ENCODE results near the gene CHMP6.

CHMP6 gene

GRCh38 chr17:80978499-80979497, 12.8 kb upstream of the CHMP6 start:
- Histone ChIP-seq H3K9ac (ENCODE audit: low read length) (no peak overlapping the region), H3K27me3 (ENCODE audit: control insufficient read depth, insufficient read depth, low read length) (peaks cover 17% of the 10 kb centered on the region; the same call in 1 of the 2 replicates), H3K4me1 (ENCODE audit: control insufficient read depth, insufficient read depth, low read length) (no peaks in the 10 kb centered on the region; the same call in 1 of the 2 replicates), H3K9me3 (ENCODE audit: control insufficient read depth, insufficient read depth, low read depth, low read length) (no peaks in the 10 kb centered on the region), H3K27ac (ENCODE audit: low read depth, low read length) (no peak overlapping the region), H3K4me3 (ENCODE audit: low read depth, low read length) (no peak overlapping the region), H3K36me3 (ENCODE audit: control insufficient read depth, insufficient read depth, low read length) (no peaks in the 10 kb centered on the region)

GRCh38 chr17:80979547-80980378, 11.9 kb upstream of the CHMP6 start:
- no peak overlapping the region for H3K27ac ChIP-seq (ENCODE audit: low read depth, low read length)
- no peak overlapping the region for H3K9ac ChIP-seq (ENCODE audit: low read length)

DNA sequence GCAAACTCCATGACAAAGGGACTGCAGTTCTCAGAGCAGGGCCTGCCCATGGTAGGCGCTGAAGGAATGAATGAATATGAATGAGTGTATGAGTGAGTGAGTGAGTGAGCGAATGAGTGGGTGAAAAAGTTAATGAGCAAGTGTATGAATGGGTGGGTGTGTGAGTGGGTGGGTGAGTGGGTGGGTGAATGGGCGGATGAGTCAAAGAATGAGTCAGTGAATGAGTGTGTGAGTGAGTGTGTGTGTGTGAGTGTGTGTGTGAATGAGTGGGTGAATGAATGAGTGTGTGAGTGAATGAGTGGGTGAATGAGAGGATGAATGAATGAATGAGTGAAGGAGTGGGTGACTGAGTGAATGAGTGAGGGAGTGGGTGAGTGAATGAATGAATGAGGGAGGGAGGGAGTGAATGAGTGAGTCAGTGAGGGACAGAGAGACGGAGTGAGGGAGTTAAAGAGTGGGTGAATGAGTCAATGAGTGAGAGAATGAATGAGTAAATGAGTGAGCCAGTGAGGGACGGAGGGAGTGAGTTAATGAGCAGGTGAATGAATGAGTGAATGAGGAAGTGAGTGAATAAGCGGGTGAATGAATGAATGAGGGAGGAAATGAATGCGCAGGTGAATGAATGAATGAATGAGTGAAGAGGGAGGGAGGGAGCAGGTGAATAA, 11.1 kb upstream of the CHMP6 start:
- H3K4me1 ChIP-seq (ENCODE audit: control insufficient read depth, insufficient read depth, low read length) = peaks cover 5% of the 10 kb centered on the region; the same call in 1 of the 2 replicates
- H3K36me3 ChIP-seq (ENCODE audit: control insufficient read depth, insufficient read depth, low read length) = no peaks in the 10 kb centered on the region
- H3K4me3 ChIP-seq (ENCODE audit: low read depth, low read length) = peak overlapping the region; percentile 51

More at GRCh38 chr17:80979547-80980378, 11.9 kb upstream of the CHMP6 start:
- Histone ChIP-seq H3K27me3 (ENCODE audit: control insufficient read depth, insufficient read depth, low read length) (peaks cover 17% of the 10 kb centered on the region; the same call in 1 of the 2 replicates), H3K36me3 (ENCODE audit: control insufficient read depth, insufficient read depth, low read length) (no peaks in the 10 kb centered on the region), H3K4me3 (ENCODE audit: low read depth, low read length) (no peak overlapping the region), H3K4me1 (ENCODE audit: control insufficient read depth, insufficient read depth, low read length) (no peaks in the 10 kb centered on the region; the same call in 1 of the 2 replicates), H3K9me3 (ENCODE audit: control insufficient read depth, insufficient read depth, low read depth, low read length) (no peaks in the 10 kb centered on the region)

GRCh38 chr17:80981062-80981902, 10.4 kb upstream of the CHMP6 start:
- Histone ChIP-seq H3K27ac (ENCODE audit: low read depth, low read length) (no peak overlapping the region), H3K9ac (ENCODE audit: low read length) (peak overlapping the region; percentile 43)

More for the DNA sequence above, 11.1 kb upstream of the CHMP6 start:
- H3K27me3 ChIP-seq (ENCODE audit: control insufficient read depth, insufficient read depth, low read length) = peaks cover 17% of the 10 kb centered on the region; the same call in 1 of the 2 replicates
- H3K27ac ChIP-seq (ENCODE audit: low read depth, low read length) = no peak overlapping the region
- H3K9me3 ChIP-seq (ENCODE audit: control insufficient read depth, insufficient read depth, low read depth, low read length) = no peaks in the 10 kb centered on the region
- no peak overlapping the region for H3K9ac ChIP-seq (ENCODE audit: low read length)

DNA sequence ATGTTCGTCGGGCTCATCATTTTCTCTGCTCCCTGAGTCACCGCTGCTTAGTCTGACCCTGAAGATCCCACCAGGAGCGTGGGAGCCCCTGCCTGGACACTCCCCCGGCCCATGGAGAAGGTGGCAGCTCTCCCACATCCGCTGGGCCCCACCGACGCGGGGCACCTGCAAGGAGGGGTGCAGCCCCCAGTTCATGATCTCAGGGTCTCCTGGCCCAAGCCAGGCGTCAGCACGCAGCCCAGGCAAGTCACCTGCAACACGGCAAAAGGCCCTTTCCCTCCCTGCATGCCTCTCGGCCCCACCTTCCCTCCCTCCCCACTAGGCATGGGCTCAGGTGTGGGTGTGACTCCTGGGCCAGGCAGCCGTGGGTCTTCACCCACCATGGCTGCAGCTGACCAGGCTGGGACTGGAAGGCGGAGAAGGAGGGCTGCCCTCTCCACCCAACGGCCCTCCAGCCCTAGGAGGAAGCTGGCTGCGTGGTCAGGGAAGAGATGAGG, 9.7 kb upstream of the CHMP6 start:
- Histone ChIP-seq H3K9ac (ENCODE audit: low read length) (no peak overlapping the region), H3K9me3 (ENCODE audit: control insufficient read depth, insufficient read depth, low read depth, low read length) (no peaks in the 10 kb centered on the region), H3K36me3 (ENCODE audit: control insufficient read depth, insufficient read depth, low read length) (no peaks in the 10 kb centered on the region), H3K27me3 (ENCODE audit: control insufficient read depth, insufficient read depth, low read length) (peaks cover 17% of the 10 kb centered on the region; the same call in 1 of the 2 replicates), H3K4me1 (ENCODE audit: control insufficient read depth, insufficient read depth, low read length) (peaks cover 5% of the 10 kb centered on the region; the same call in 1 of the 2 replicates), H3K27ac (ENCODE audit: low read depth, low read length) (no peak overlapping the region), H3K4me3 (ENCODE audit: low read depth, low read length) (peak overlapping the region; percentile 51)

More at GRCh38 chr17:80981062-80981902, 10.4 kb upstream of the CHMP6 start:
- Histone ChIP-seq H3K4me3 (ENCODE audit: low read depth, low read length) (peak overlapping the region; percentile 51), H3K36me3 (ENCODE audit: control insufficient read depth, insufficient read depth, low read length) (no peaks in the 10 kb centered on the region), H3K4me1 (ENCODE audit: control insufficient read depth, insufficient read depth, low read length) (peaks cover 5% of the 10 kb centered on the region; the same call in 1 of the 2 replicates), H3K27me3 (ENCODE audit: control insufficient read depth, insufficient read depth, low read length) (peaks cover 17% of the 10 kb centered on the region; the same call in 1 of the 2 replicates), H3K9me3 (ENCODE audit: control insufficient read depth, insufficient read depth, low read depth, low read length) (no peaks in the 10 kb centered on the region)

- Histone ChIP-seq H3K4me3 (ENCODE audit: low read depth, low read length) (no peak overlapping the region), H3K9ac (ENCODE audit: low read length) (no peak overlapping the region), H3K27me3 (ENCODE audit: control insufficient read depth, insufficient read depth, low read length) (peaks cover 17% of the 10 kb centered on the region; the same call in 1 of the 2 replicates), H3K27ac (ENCODE audit: low read depth, low read length) (no peak overlapping the region), H3K9me3 (ENCODE audit: control insufficient read depth, insufficient read depth, low read depth, low read length) (no peaks in the 10 kb centered on the region), H3K4me1 (ENCODE audit: control insufficient read depth, insufficient read depth, low read length) (peaks cover 5% of the 10 kb centered on the region; the same call in 1 of the 2 replicates), H3K36me3 (ENCODE audit: control insufficient read depth, insufficient read depth, low read length) (no peaks in the 10 kb centered on the region)
Measured at GRCh38 chr17:80982426-80982974, 9.1 kb upstream of the CHMP6 start.

DNA sequence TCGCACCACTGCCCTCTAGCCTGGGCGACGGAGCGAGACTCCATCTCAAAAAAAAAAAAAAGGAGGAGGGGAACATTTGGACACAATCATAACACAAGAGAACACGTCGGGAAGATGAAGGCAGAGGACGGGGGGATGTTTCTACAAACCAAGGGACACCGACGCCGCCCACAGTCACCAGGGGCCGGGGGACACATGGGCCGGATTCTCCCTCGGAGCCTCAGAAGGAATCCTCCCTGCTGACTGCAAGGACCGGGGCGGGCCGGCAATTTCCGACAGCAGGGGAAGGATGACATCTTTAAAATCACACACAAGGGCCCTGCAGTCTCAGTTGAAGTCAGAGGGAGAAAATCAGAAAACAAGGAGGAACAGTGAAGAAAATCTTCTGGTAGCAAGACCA, 8.1 kb upstream of the CHMP6 start:
- Histone ChIP-seq H3K27ac (ENCODE audit: low read depth, low read length) (no peak overlapping the region), H3K9me3 (ENCODE audit: control insufficient read depth, insufficient read depth, low read depth, low read length) (no peaks in the 10 kb centered on the region), H3K9ac (ENCODE audit: low read length) (no peak overlapping the region), H3K36me3 (ENCODE audit: control insufficient read depth, insufficient read depth, low read length) (no peaks in the 10 kb centered on the region), H3K27me3 (ENCODE audit: control insufficient read depth, insufficient read depth, low read length) (peaks cover 17% of the 10 kb centered on the region; the same call in 1 of the 2 replicates), H3K4me1 (ENCODE audit: control insufficient read depth, insufficient read depth, low read length) (peaks cover 10% of the 10 kb centered on the region; the same call in 1 of the 2 replicates), H3K4me3 (ENCODE audit: low read depth, low read length) (no peak overlapping the region)

DNA sequence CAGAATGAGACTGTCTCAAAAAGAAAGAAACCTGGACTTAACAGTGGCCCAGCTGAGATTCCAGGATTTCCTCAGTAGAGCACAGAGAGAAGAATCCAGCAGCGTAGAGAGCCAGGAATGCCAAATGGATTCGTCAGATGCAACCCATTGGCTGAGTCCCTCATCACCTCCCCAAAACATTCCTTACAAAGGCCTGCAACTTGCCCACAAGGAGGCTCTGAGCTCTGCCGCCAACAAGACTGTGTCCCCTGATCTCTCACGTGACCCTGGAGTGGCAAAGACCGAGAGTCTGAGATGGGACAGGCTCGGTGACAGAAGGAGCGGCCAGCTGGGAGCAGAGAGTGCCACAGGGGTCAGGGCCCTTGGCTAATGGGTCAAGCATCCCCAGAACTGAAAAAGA, 6.9 kb upstream of the CHMP6 start:
- Histone ChIP-seq H3K27ac (ENCODE audit: low read depth, low read length) (no peak overlapping the region), H3K9ac (ENCODE audit: low read length) (no peak overlapping the region), H3K9me3 (ENCODE audit: control insufficient read depth, insufficient read depth, low read depth, low read length) (no peaks in the 10 kb centered on the region), H3K36me3 (ENCODE audit: control insufficient read depth, insufficient read depth, low read length) (no peaks in the 10 kb centered on the region), H3K27me3 (ENCODE audit: control insufficient read depth, insufficient read depth, low read length) (peaks cover 24% of the 10 kb centered on the region), H3K4me1 (ENCODE audit: control insufficient read depth, insufficient read depth, low read length) (peaks cover 17% of the 10 kb centered on the region), H3K4me3 (ENCODE audit: low read depth, low read length) (no peak overlapping the region)

GRCh38 chr17:80986046-80986445, 5.6 kb upstream of the CHMP6 start:
- Histone ChIP-seq H3K4me3 (ENCODE audit: low read depth, low read length) (no peak overlapping the region), H3K27ac (ENCODE audit: low read depth, low read length) (no peak overlapping the region), H3K4me1 (ENCODE audit: control insufficient read depth, insufficient read depth, low read length) (peaks cover 17% of the 10 kb centered on the region), H3K9ac (ENCODE audit: low read length) (no peak overlapping the region), H3K36me3 (ENCODE audit: control insufficient read depth, insufficient read depth, low read length) (no peaks in the 10 kb centered on the region), H3K9me3 (ENCODE audit: control insufficient read depth, insufficient read depth, low read depth, low read length) (no peaks in the 10 kb centered on the region), H3K27me3 (ENCODE audit: control insufficient read depth, insufficient read depth, low read length) (peaks cover 29% of the 10 kb centered on the region)

Data from HUES6 (cell line).